ENCODE results near the gene PAX8.

- TF ChIP-seq CTCF (IDR thresholded peaks at IDR 0.05; ENCODE audit: borderline replicate concordance, extremely low read depth, low read length, poor library complexity, severe bottlenecking) (no peak), EZH2 (IDR thresholded peaks at IDR 0.05; ENCODE audit: borderline replicate concordance, low read depth, low read length, severe bottlenecking) (no peak)
Observed at GRCh38 chr2:113225263-113226259, 53.2 kb downstream of the PAX8 start.

Data from DND-41 (cell line).